Spleen (tissue), 11 donors: ENCODE measurements around the gene KLK15. TPM values are rescaled to one million over a fixed set of nuclear protein-coding genes. Genes with fewer than 3 reads are reported as not detected.
A peak's percentile ranks its signal among the peaks of the same experiment; 100 is the strongest.

Experiments used
- DNase-seq: peaks from one replicate; pipeline ENCODE4 v3.0.0-alpha.2; 2020
- H3K27ac ChIP-seq, 8 donors: fragments of 200-600 bp; sonication (generic) in 7 of 8; 1 replicate in 4 of 8; 2 replicates in 4 of 8; pipeline versions ENCODE4 v1.5.0 to v1.8.0; 2016 to 2021; ENCODE audit warnings: inconsistent platforms in 4 of 8, mild to moderate bottlenecking in 4 of 8, moderate library complexity in 1 of 8
- H3K27me3 ChIP-seq, 7 donors: fragments of 200-600 bp; sonication (generic) in 6 of 7; replicated peaks in 1 of 7; 1 replicate in 4 of 7; 2 replicates in 3 of 7; pipeline versions ENCODE4 v1.5.0 to v1.8.0; 2016 to 2021; ENCODE audit warnings: inconsistent platforms in 3 of 7, mild to moderate bottlenecking in 1 of 7
- H3K36me3 ChIP-seq, 6 donors: fragments of 200-600 bp; sonication (generic) in 5 of 6; 1 replicate in 4 of 6; 2 replicates in 2 of 6; pipeline versions ENCODE4 v1.5.0 to v1.8.0; 2016 to 2021; ENCODE audit warnings: inconsistent platforms in 2 of 6
- H3K4me1 ChIP-seq, 6 donors: fragments of 200-600 bp; sonication (generic) in 5 of 6; 1 replicate in 3 of 6; 2 replicates in 3 of 6; pipeline versions ENCODE4 v1.5.0 to v1.8.0; 2016 to 2021; ENCODE audit warnings: inconsistent platforms in 3 of 6
- H3K4me3 ChIP-seq, 8 donors: fragments of 200-600 bp; sonication (generic) in 7 of 8; 1 replicate in 4 of 8; 2 replicates in 4 of 8; pipeline versions ENCODE4 v1.5.0 to v1.8.0; 2016 to 2021; ENCODE audit warnings: inconsistent platforms in 4 of 8, mild to moderate bottlenecking in 4 of 8, moderate library complexity in 2 of 8
- H3K9me3 ChIP-seq, 8 donors: fragments of 200-600 bp; sonication (generic) in 7 of 8; 1 replicate in 4 of 8; 2 replicates in 4 of 8; pipeline versions ENCODE4 v1.5.0 to v1.8.0; 2016 to 2021; ENCODE audit warnings: inconsistent platforms in 4 of 8
- POLR2A ChIP-seq, 3 donors: fragments of 450-650 bp; IDR thresholded peaks; one replicate each; pipeline ENCODE4 v1.5.1; 2017; ENCODE audit warnings: antibody characterized with exemption in 3 of 3, mild to moderate bottlenecking in 1 of 3
- POLR2AphosphoS5 ChIP-seq, 3 donors: sonication (generic); formaldehyde crosslinking; IDR thresholded peaks; one replicate each; pipeline ENCODE4 v1.5.1; 2017; ENCODE audit warnings: antibody characterized with exemption in 3 of 3
- WGBS, 5 donors: extraction: QIAGEN DNeasy Blood & Tissue Kit in 3 of 5; methylation state at CpG; one replicate each; pipeline versions ENCODE4 v1.1.5 to v1.1.7; 2013 to 2018; 5-methylcytosine and 5-hydroxymethylcytosine counted together
- intact Hi-C: fragments of 100-400 bp; cut with DNase I; formaldehyde crosslinking; loops from one replicate; pipeline ENCODE4 v1.15.0; 2023; ENCODE audit warnings: low total_unique reads
- polyA plus RNA-seq, 3 donors: library from polyadenylated mRNA; stranded (reverse); fragments of 200-250 nt; gene quantifications; one replicate each; pipeline ENCODE4 v1.2.1, GENCODE V29; 2013
- total RNA-seq, 7 donors: library from RNA; depleted of rRNA in 3 of 7; stranded (reverse); fragments of >200 nt in 3 of 7; fragmentation: NEBNext Ultra II Directional in 4 of 7; extraction: Animal tissue kit (Norgen Biotek cat#: 25700) in 4 of 7; gene quantifications; one replicate each; pipeline versions ENCODE4 v1.1.0 to v1.2.1, GENCODE V29; 2016 to 2021
- TF ChIP-seq, protein P1 (sequence below), 11 experiments: fragments of 200-600 bp in 7 of 11; fragments of 450-650 bp in 4 of 11; sonication (generic) in 4 of 11; IDR thresholded peaks in 8 of 11; conservative IDR thresholded peaks in 3 of 11; 1 replicate in 7 of 11; 2 replicates in 4 of 11; pipeline versions ENCODE4 v1.4.0 to v1.8.0; 2016 to 2021; ENCODE audit warnings: antibody characterized with exemption in 11 of 11, inconsistent platforms in 4 of 11, mild to moderate bottlenecking in 1 of 11
- donor health status: healthy with polysubstance abuse.
- donor health status: DM: no; HTN: no; CAD: no; lungs with moderate emphysema.
- donor health status: DM: no; HTN: no; CAD: no.
- donor health status: Bipolar disorder and iron deficiency.
- donor health status: healthy.
- donor health status: DM: no; HTN: no; CAD: no.
- donor health status: DM: yes; HTN: yes; CAD: no.

KLK15 gene
- total and polyA plus RNA-seq, 10 donors: 0.07 to 0.13 TPM; not detected in 8

DNA sequence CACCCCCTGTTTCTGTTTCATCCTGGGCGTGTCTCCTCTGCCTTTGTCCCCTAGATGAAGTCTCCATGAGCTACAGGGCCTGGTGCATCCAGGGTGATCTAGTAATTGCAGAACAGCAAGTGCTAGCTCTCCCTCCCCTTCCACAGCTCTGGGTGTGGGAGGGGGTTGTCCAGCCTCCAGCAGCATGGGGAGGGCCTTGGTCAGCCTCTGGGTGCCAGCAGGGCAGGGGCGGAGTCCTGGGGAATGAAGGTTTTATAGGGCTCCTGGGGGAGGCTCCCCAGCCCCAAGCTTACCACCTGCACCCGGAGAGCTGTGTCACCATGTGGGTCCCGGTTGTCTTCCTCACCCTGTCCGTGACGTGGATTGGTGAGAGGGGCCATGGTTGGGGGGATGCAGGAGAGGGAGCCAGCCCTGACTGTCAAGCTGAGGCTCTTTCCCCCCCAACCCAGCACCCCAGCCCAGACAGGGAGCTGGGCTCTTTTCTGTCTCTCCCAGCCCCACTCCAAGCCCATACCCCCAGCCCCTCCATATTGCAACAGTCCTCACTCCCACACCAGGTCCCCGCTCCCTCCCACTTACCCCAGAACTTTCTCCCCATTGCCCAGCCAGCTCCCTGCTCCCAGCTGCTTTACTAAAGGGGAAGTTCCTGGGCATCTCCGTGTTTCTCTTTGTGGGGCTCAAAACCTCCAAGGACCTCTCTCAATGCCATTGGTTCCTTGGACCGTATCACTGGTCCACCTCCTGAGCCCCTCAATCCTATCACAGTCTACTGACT, 21.4 kb upstream of the KLK15 start, which contains the start of gene KLK3:
KLK3 (plus strand) TSS at position 280 of the 775 bp plus-strand sequence; CDS start at position 321, 41 bp downstream.
- TF ChIP-seq POLR2A (IDR thresholded peaks at IDR 0.05): no peak
- no peak for TF ChIP-seq POLR2AphosphoS5 (IDR thresholded peaks at IDR 0.05)
- TF ChIP-seq, protein P1, sequence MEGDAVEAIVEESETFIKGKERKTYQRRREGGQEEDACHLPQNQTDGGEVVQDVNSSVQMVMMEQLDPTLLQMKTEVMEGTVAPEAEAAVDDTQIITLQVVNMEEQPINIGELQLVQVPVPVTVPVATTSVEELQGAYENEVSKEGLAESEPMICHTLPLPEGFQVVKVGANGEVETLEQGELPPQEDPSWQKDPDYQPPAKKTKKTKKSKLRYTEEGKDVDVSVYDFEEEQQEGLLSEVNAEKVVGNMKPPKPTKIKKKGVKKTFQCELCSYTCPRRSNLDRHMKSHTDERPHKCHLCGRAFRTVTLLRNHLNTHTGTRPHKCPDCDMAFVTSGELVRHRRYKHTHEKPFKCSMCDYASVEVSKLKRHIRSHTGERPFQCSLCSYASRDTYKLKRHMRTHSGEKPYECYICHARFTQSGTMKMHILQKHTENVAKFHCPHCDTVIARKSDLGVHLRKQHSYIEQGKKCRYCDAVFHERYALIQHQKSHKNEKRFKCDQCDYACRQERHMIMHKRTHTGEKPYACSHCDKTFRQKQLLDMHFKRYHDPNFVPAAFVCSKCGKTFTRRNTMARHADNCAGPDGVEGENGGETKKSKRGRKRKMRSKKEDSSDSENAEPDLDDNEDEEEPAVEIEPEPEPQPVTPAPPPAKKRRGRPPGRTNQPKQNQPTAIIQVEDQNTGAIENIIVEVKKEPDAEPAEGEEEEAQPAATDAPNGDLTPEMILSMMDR (IDR thresholded peaks at IDR 0.05 in 8 of 11, conservative IDR thresholded peaks at IDR 0.05 in 3 of 11): no peak
- H3K9me3 ChIP-seq: no peaks in the 10 kb centered on the region
- H3K4me1 ChIP-seq: no peaks in the 10 kb centered on the region
- intact Hi-C loops: no loop called here
- peaks cover 0 to 78% (median 15%) of the 10 kb centered on the region in 7 donors for H3K27me3 ChIP-seq
- no peak for DNase-seq
- no peak within 1 kb of the TSS for H3K27ac ChIP-seq
- no peak within 1 kb of the TSS for H3K4me3 ChIP-seq
- H3K36me3 ChIP-seq: no peaks in the 10 kb centered on the region
- 55 to 72% (median 63%) methylated on average over 9 of the region's 9 CpGs for WGBS, 5 donors

DNA sequence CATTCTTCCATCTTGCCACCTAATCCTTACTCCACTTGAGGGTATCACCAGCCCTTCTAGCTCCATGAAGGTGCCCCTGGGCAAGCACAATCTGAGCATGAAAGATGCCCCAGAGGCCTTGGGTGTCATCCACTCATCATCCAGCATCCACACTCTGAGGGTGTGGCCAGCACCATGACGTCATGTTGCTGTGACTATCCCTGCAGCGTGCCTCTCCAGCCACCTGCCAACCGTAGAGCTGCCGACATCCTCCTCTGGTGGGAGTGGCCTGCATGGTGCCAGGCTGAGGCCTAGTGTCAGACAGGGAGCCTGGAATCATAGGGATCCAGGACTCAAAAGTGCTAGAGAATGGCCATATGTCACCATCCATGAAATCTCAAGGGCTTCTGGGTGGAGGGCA, 18.2 kb upstream of the KLK15 start:
- no peak for DNase-seq
- WGBS, 5 donors: 76 to 84% (median 78%) methylated on average over 4 of the region's 4 CpGs

DNA sequence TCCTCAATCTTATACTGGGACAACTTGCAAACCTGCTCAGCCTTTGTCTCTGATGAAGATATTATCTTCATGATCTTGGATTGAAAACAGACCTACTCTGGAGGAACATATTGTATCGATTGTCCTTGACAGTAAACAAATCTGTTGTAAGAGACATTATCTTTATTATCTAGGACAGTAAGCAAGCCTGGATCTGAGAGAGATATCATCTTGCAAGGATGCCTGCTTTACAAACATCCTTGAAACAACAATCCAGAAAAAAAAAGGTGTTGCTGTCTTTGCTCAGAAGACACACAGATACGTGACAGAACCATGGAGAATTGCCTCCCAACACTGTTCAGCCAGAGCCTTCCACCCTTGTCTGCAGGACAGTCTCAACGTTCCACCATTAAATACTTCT, 17.4 kb upstream of the KLK15 start:
- H3K4me3 ChIP-seq: no peak overlapping the region
- peaks cover 0 to 58% (median 3%) of the 10 kb centered on the region in 7 donors for H3K27me3 ChIP-seq
- DNase-seq: no peak
- intact Hi-C loops: no loop called here
- no peaks in the 10 kb centered on the region for H3K9me3 ChIP-seq
- TF ChIP-seq POLR2AphosphoS5 (IDR thresholded peaks at IDR 0.05) (no peak), POLR2A (IDR thresholded peaks at IDR 0.05) (no peak)
- TF ChIP-seq, protein P1 (IDR thresholded peaks at IDR 0.05 in 8 of 11, conservative IDR thresholded peaks at IDR 0.05 in 3 of 11): no peak
- H3K36me3 ChIP-seq: no peaks in the 10 kb centered on the region
- no peak overlapping the region for H3K27ac ChIP-seq
- H3K4me1 ChIP-seq: no peaks in the 10 kb centered on the region
- WGBS, 5 donors: 53 to 69% (median 61%) methylated on average over 3 of the region's 3 CpGs

More for the DNA sequence above, 18.2 kb upstream of the KLK15 start:
- intact Hi-C loops: no loop called here
- Histone ChIP-seq H3K36me3 (no peaks in the 10 kb centered on the region), H3K4me3 (no peak overlapping the region), H3K27ac (no peak overlapping the region), H3K4me1 (no peaks in the 10 kb centered on the region), H3K27me3 (peaks cover 0 to 67% (median 3%) of the 10 kb centered on the region in 7 donors), H3K9me3 (no peaks in the 10 kb centered on the region)
- TF ChIP-seq POLR2AphosphoS5 (IDR thresholded peaks at IDR 0.05) (no peak), POLR2A (IDR thresholded peaks at IDR 0.05) (no peak)
- TF ChIP-seq, protein P1 (IDR thresholded peaks at IDR 0.05 in 8 of 11, conservative IDR thresholded peaks at IDR 0.05 in 3 of 11): no peak

DNA sequence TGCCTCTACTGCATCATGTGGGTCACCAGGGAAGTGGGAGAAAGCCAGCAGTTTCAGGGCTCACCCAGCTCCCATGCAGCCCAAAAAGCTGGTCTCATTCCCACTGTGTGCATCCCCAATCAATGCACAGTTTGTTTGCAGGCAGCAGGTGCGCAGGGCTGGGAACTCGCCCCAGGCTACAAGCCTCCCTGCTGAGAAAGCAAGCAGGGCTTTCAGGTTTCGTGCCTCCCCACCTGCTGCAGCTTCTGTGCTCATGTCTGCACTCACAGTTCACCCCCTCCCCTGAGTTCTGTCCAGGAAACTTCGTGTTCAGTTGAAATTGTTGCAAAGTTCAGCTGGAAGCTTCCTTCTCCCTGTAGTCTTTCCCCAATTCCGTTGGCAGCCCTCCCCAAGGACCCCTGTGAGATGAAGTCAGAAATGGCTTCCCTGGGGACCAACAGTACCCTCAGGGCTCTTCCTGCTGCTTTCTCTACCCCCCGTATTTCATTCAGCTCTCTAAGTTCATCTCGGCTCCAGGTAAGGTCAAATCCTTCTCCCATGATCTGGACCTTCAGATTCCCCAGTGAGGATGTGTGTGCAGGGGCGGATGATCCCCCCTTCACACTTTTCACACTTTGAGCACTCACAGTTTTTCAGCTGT, 11.0 kb upstream of the KLK15 start:
- peaks cover 0 to 33% (median 0%) of the 10 kb centered on the region in 7 donors for H3K27me3 ChIP-seq
- peak; percentile 44 for DNase-seq
- TF ChIP-seq POLR2AphosphoS5 (IDR thresholded peaks at IDR 0.05): no peak
- TF ChIP-seq POLR2A (IDR thresholded peaks at IDR 0.05): no peak
- H3K4me3 ChIP-seq: no peak overlapping the region
- H3K27ac ChIP-seq: no peak overlapping the region
- H3K4me1 ChIP-seq: no peaks in the 10 kb centered on the region
- WGBS, 5 donors: 58 to 69% (median 63%) methylated on average over 8 of the region's 8 CpGs
- no peaks in the 10 kb centered on the region for H3K36me3 ChIP-seq
- peaks cover 3 to 36% (median 28%) of the 10 kb centered on the region in 8 donors for H3K9me3 ChIP-seq
- intact Hi-C loops: no loop called here
